HepG2 (cell line): ENCODE results near the gene IL4I1. TPM values are rescaled to one million over a fixed set of nuclear protein-coding genes. Genes with fewer than 3 reads are reported as not detected.
A peak's percentile ranks its signal among the peaks of the same experiment; 100 is the strongest.

Source experiments
- ASH2L ChIP-seq: fragments of 300-600, 200-600 bp; sonication (generic); IDR thresholded peaks from 2 replicates; pipeline ENCODE4 v1.7.0; 2017; ENCODE audit warnings: low read depth, mild to moderate bottlenecking, moderate library complexity, mixed read lengths, low read length; ENCODE audit not compliant: insufficient read length
- DNMT3B ChIP-seq: conservative IDR thresholded peaks from 2 replicates; pipeline ENCODE4 v1.6.1; 2016; ENCODE audit warnings: missing biosample characterization, control low read depth
- FOXA1 ChIP-seq, 2 experiments: fragments of 450-650 bp in 1 of 2; sonication (generic) in 1 of 2; formaldehyde crosslinking in 1 of 2; IDR thresholded peaks; 2 replicates each; pipeline versions ENCODE4 v1.4.0 to v1.6.1; 2016 to 2020; ENCODE audit warnings: missing genetic modification reagents in 1 of 2
- GATAD2A ChIP-seq: IDR thresholded peaks from 2 replicates; pipeline ENCODE4 v1.6.1; 2016
- HOXA3 ChIP-seq: sonication (generic); formaldehyde crosslinking; IDR thresholded peaks from 2 replicates; pipeline ENCODE4 v1.5.0; 2020; ENCODE audit warnings: missing genetic modification reagents
- JUN ChIP-seq: sonication (generic); formaldehyde crosslinking; IDR thresholded peaks from 2 replicates; pipeline ENCODE4 v1.4.0; 2020; ENCODE audit warnings: mild to moderate bottlenecking, missing genetic modification reagents
- MEF2D ChIP-seq: sonication (generic); formaldehyde crosslinking; IDR thresholded peaks from 2 replicates; pipeline ENCODE4 v1.5.1; 2020; ENCODE audit warnings: mild to moderate bottlenecking, missing genetic modification reagents
- PATZ1 ChIP-seq: sonication (generic); formaldehyde crosslinking; IDR thresholded peaks from 2 replicates; pipeline ENCODE4 v1.4.0; 2020; ENCODE audit warnings: missing genetic modification reagents
- SMAD1 ChIP-seq: sonication (generic); formaldehyde crosslinking; IDR thresholded peaks from 2 replicates; pipeline ENCODE4 v1.4.0; 2020; ENCODE audit warnings: missing genetic modification reagents, low read depth, mild to moderate bottlenecking, borderline replicate concordance
- SMARCE1 ChIP-seq: fragments of 450-650 bp; IDR thresholded peaks from 2 replicates; pipeline ENCODE4 v1.6.1; 2017; ENCODE audit warnings: borderline replicate concordance
- SSRP1 ChIP-seq: IDR thresholded peaks from 2 replicates; pipeline ENCODE4 v1.6.1; 2016; ENCODE audit warnings: control low read depth
- TCF12 ChIP-seq, 2 experiments: fragments of 450-650 bp in 1 of 2; sonication (generic) in 1 of 2; formaldehyde crosslinking in 1 of 2; IDR thresholded peaks; 2 replicates each; pipeline versions ENCODE4 v1.6.1 to v1.8.0; 2017 to 2022; ENCODE audit warnings: antibody characterized with exemption in 1 of 2, mild to moderate bottlenecking in 1 of 2, missing genetic modification reagents in 1 of 2, moderate library complexity in 1 of 2
- ZBTB38 ChIP-seq: sonication (generic); formaldehyde crosslinking; IDR thresholded peaks from 2 replicates; pipeline ENCODE4 v1.5.1; 2020; ENCODE audit warnings: mild to moderate bottlenecking, missing genetic modification reagents
- ZNF556 ChIP-seq: sonication (generic); formaldehyde crosslinking; IDR thresholded peaks from 2 replicates; pipeline ENCODE4 v1.4.0; 2020; ENCODE audit warnings: mild to moderate bottlenecking, missing genetic modification reagents, borderline replicate concordance
- ZNF891 ChIP-seq: sonication (generic); formaldehyde crosslinking; IDR thresholded peaks from 2 replicates; pipeline ENCODE4 v1.5.0; 2020; ENCODE audit warnings: mild to moderate bottlenecking, missing genetic modification reagents
- polyA plus RNA-seq, 8 experiments: library from polyadenylated mRNA; depleted of rRNA in 3 of 8; stranded (reverse) in 7 of 8; unstranded in 1 of 8; fragments of >200 nt; fragmentation: Illumina TruSeq in 4 of 8; extraction: Trizol in 4 of 8; gene quantifications; 2 replicates each; pipeline versions ENCODE4 v1.2.1 to v1.2.3, GENCODE V29; 2011 to 2016; ENCODE audit warnings: low read depth in 4 of 8, missing spikeins in 1 of 8, mixed read lengths in 1 of 8; ENCODE audit not compliant: insufficient read depth in 1 of 8
- total RNA-seq, 5 experiments: library from RNA; depleted of rRNA; stranded (reverse); fragments of >200 nt; fragmentation: Illumina TruSeq; extraction: Trizol; gene quantifications; 2 replicates each; pipeline ENCODE4 v1.2.3, GENCODE V29; 2016; ENCODE audit warnings: low read depth in 1 of 5
- TF ChIP-seq, protein P1 (sequence below): sonication (generic); formaldehyde crosslinking; IDR thresholded peaks from 2 replicates; pipeline ENCODE4 v1.5.0; 2020; ENCODE audit warnings: missing genetic modification reagents, mild to moderate bottlenecking, borderline replicate concordance
- TF ChIP-seq, protein P2 (sequence below): sonication (generic); formaldehyde crosslinking; IDR thresholded peaks from 2 replicates; pipeline ENCODE4 v1.4.0; 2020; ENCODE audit warnings: mild to moderate bottlenecking, missing genetic modification reagents
- TF ChIP-seq, protein P3 (sequence below): sonication (generic); formaldehyde crosslinking; IDR thresholded peaks from 2 replicates; pipeline ENCODE4 v1.9.0; 2021; ENCODE audit warnings: missing genetic modification reagents, mild to moderate bottlenecking, borderline replicate concordance
- TF ChIP-seq, protein P4 (sequence below): sonication (generic); formaldehyde crosslinking; IDR thresholded peaks from 2 replicates; pipeline ENCODE4 v1.5.0; 2020; ENCODE audit warnings: mild to moderate bottlenecking, missing genetic modification reagents, moderate library complexity

IL4I1 gene
- total and polyA plus RNA-seq, 2 of the 13 experiments (the other 11 are each of a cell fraction or from before 2014, with no cell fraction given) = not detected

GRCh38 chr19:49912965-49913685 is 16.4 kb upstream of the IL4I1 start (continued):
- TF ChIP-seq, protein P1, sequence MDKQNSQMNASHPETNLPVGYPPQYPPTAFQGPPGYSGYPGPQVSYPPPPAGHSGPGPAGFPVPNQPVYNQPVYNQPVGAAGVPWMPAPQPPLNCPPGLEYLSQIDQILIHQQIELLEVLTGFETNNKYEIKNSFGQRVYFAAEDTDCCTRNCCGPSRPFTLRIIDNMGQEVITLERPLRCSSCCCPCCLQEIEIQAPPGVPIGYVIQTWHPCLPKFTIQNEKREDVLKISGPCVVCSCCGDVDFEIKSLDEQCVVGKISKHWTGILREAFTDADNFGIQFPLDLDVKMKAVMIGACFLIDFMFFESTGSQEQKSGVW (CRISPR knock-in tag) = no peak
- TF ChIP-seq ZBTB38 (CRISPR knock-in tag) (peak; percentile 99), SMAD1 (CRISPR knock-in tag) (0 out of 2 replicates have a peak, but pooled peaks have one; percentile 40), MEF2D (CRISPR knock-in tag) (no peak), ZNF891 (CRISPR knock-in tag) (no peak), DNMT3B (no peak), SMARCE1 (no peak), ASH2L (no peak), SSRP1 (no peak), ZNF556 (CRISPR knock-in tag) (no peak), PATZ1 (0 out of 2 replicates have a peak, but pooled peaks have one; percentile 48), GATAD2A (CRISPR knock-in tag) (no peak), FOXA1 (IDR thresholded peaks at IDR 0.05) (no peak), FOXA1 (CRISPR knock-in tag; IDR thresholded peaks at IDR 0.05) (peak; percentile 39; the same call in 1 of the 2 replicates), JUN (CRISPR knock-in tag) (no peak), HOXA3 (CRISPR knock-in tag) (peak; percentile 62), TCF12 (IDR thresholded peaks at IDR 0.05) (no peak), TCF12 (CRISPR knock-in tag; IDR thresholded peaks at IDR 0.05) (no peak)
- TF ChIP-seq, protein P2, sequence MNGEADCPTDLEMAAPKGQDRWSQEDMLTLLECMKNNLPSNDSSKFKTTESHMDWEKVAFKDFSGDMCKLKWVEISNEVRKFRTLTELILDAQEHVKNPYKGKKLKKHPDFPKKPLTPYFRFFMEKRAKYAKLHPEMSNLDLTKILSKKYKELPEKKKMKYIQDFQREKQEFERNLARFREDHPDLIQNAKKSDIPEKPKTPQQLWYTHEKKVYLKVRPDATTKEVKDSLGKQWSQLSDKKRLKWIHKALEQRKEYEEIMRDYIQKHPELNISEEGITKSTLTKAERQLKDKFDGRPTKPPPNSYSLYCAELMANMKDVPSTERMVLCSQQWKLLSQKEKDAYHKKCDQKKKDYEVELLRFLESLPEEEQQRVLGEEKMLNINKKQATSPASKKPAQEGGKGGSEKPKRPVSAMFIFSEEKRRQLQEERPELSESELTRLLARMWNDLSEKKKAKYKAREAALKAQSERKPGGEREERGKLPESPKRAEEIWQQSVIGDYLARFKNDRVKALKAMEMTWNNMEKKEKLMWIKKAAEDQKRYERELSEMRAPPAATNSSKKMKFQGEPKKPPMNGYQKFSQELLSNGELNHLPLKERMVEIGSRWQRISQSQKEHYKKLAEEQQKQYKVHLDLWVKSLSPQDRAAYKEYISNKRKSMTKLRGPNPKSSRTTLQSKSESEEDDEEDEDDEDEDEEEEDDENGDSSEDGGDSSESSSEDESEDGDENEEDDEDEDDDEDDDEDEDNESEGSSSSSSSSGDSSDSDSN (CRISPR knock-in tag) = no peak
- TF ChIP-seq, protein P3, sequence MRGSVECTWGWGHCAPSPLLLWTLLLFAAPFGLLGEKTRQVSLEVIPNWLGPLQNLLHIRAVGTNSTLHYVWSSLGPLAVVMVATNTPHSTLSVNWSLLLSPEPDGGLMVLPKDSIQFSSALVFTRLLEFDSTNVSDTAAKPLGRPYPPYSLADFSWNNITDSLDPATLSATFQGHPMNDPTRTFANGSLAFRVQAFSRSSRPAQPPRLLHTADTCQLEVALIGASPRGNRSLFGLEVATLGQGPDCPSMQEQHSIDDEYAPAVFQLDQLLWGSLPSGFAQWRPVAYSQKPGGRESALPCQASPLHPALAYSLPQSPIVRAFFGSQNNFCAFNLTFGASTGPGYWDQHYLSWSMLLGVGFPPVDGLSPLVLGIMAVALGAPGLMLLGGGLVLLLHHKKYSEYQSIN (CRISPR knock-in tag) = no peak
- TF ChIP-seq, protein P4, sequence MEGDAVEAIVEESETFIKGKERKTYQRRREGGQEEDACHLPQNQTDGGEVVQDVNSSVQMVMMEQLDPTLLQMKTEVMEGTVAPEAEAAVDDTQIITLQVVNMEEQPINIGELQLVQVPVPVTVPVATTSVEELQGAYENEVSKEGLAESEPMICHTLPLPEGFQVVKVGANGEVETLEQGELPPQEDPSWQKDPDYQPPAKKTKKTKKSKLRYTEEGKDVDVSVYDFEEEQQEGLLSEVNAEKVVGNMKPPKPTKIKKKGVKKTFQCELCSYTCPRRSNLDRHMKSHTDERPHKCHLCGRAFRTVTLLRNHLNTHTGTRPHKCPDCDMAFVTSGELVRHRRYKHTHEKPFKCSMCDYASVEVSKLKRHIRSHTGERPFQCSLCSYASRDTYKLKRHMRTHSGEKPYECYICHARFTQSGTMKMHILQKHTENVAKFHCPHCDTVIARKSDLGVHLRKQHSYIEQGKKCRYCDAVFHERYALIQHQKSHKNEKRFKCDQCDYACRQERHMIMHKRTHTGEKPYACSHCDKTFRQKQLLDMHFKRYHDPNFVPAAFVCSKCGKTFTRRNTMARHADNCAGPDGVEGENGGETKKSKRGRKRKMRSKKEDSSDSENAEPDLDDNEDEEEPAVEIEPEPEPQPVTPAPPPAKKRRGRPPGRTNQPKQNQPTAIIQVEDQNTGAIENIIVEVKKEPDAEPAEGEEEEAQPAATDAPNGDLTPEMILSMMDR (CRISPR knock-in tag) = peak; percentile 61
